H9 (cell line): ENCODE data around the gene ISY1. TPM values are rescaled to one million over a fixed set of nuclear protein-coding genes. Genes with fewer than 3 reads are reported as not detected.

Experiments
- DNase-seq: peaks from one replicate; pipeline ENCODE4 v3.0.0-alpha.2; 2017
- H2AFZ ChIP-seq: one replicate; pipeline ENCODE4 v1.6.1; 2013; ENCODE audit warnings: mild to moderate bottlenecking, low read length, control low read depth, moderate library complexity
- H2AK5ac ChIP-seq: 2 replicates; pipeline ENCODE4 v1.6.1; 2013; ENCODE audit warnings: low read length, control low read depth, mixed read lengths; ENCODE audit not compliant: insufficient read length
- H2BK120ac ChIP-seq: one replicate; pipeline ENCODE4 v1.6.1; 2013; ENCODE audit warnings: low read depth, mild to moderate bottlenecking, low read length, control low read depth, inconsistent platforms; ENCODE audit not compliant: poor library complexity, severe bottlenecking
- H2BK12ac ChIP-seq: 2 replicates; pipeline ENCODE4 v1.6.1; 2013; ENCODE audit warnings: low read length, control low read depth, mixed read lengths, low read depth; ENCODE audit not compliant: insufficient read length
- H2BK15ac ChIP-seq: 2 replicates; pipeline ENCODE4 v1.6.1; 2013; ENCODE audit warnings: low read depth, low read length, control low read depth
- H2BK20ac ChIP-seq: one replicate; pipeline ENCODE4 v1.6.1; 2013; ENCODE audit warnings: low read depth, mild to moderate bottlenecking, low read length, control low read depth, inconsistent platforms; ENCODE audit not compliant: poor library complexity, severe bottlenecking
- H2BK5ac ChIP-seq: 2 replicates; pipeline ENCODE4 v1.6.1; 2013; ENCODE audit warnings: low read length, control low read depth, mixed read lengths; ENCODE audit not compliant: insufficient read length
- H3K14ac ChIP-seq: 2 replicates; pipeline ENCODE4 v1.6.1; 2013; ENCODE audit warnings: low read length, control low read depth; ENCODE audit not compliant: insufficient read depth
- H3K18ac ChIP-seq: 2 replicates; pipeline ENCODE4 v1.6.1; 2013; ENCODE audit warnings: low read depth, mild to moderate bottlenecking, mixed read lengths, low read length, control low read depth; ENCODE audit not compliant: insufficient read length
- H3K23ac ChIP-seq: 2 replicates; pipeline ENCODE4 v1.6.1; 2013; ENCODE audit warnings: low read length, control low read depth, mixed read lengths, low read depth; ENCODE audit not compliant: insufficient read length
- H3K23me2 ChIP-seq: 2 replicates; pipeline ENCODE4 v1.6.1; 2013; ENCODE audit warnings: low read depth, mild to moderate bottlenecking, mixed read lengths, low read length, control low read depth; ENCODE audit not compliant: insufficient read length, poor library complexity, severe bottlenecking
- H3K27ac ChIP-seq: 2 replicates; pipeline ENCODE4 v1.5.1; 2013; ENCODE audit warnings: low read length, control low read depth, mixed read lengths, low read depth; ENCODE audit not compliant: insufficient read length
- H3K27me3 ChIP-seq: 2 replicates; pipeline ENCODE4 v1.6.1; 2013; ENCODE audit warnings: low read length, control low read depth, inconsistent platforms; ENCODE audit not compliant: insufficient read depth
- H3K4ac ChIP-seq: 2 replicates; pipeline ENCODE4 v1.6.1; 2013; ENCODE audit warnings: low read depth, mild to moderate bottlenecking, control low read depth, inconsistent platforms, low read length, moderate library complexity
- H3K4me1 ChIP-seq: 2 replicates; pipeline ENCODE4 v1.6.1; 2013; ENCODE audit warnings: low read length, control low read depth, inconsistent platforms; ENCODE audit not compliant: insufficient read depth
- H3K4me2 ChIP-seq: 2 replicates; pipeline ENCODE4 v1.6.1; 2013; ENCODE audit warnings: low read length, control low read depth, mixed read lengths; ENCODE audit not compliant: insufficient read length, insufficient read depth
- H3K56ac ChIP-seq: 2 replicates; pipeline ENCODE4 v1.6.1; 2013; ENCODE audit warnings: low read depth, mild to moderate bottlenecking, mixed read lengths, low read length, control low read depth; ENCODE audit not compliant: insufficient read length
- H3K79me1 ChIP-seq: 2 replicates; pipeline ENCODE4 v1.6.1; 2013; ENCODE audit warnings: low read depth, mild to moderate bottlenecking, moderate library complexity, low read length, control low read depth, inconsistent platforms; ENCODE audit not compliant: insufficient read depth, poor library complexity, severe bottlenecking
- H3K79me2 ChIP-seq: 2 replicates; pipeline ENCODE4 v1.6.1; 2013; ENCODE audit warnings: low read length, control low read depth, inconsistent platforms; ENCODE audit not compliant: insufficient read depth
- H3K9ac ChIP-seq: 2 replicates; pipeline ENCODE4 v1.6.1; 2013; ENCODE audit warnings: low read length, control low read depth, mixed read lengths; ENCODE audit not compliant: insufficient read length; ENCODE audit errors: extremely low read depth
- H3K9me3 ChIP-seq: one replicate; pipeline ENCODE4 v1.6.1; 2013; ENCODE audit warnings: low read depth, low read length, inconsistent platforms; ENCODE audit not compliant: control insufficient read depth
- H3T11ph ChIP-seq: one replicate; pipeline ENCODE4 v1.6.1; 2013; ENCODE audit warnings: mild to moderate bottlenecking, low read length, control low read depth, inconsistent platforms
- H4K20me1 ChIP-seq: one replicate; pipeline ENCODE4 v1.6.1; 2013; ENCODE audit not compliant: control insufficient read depth, insufficient read length, insufficient read depth
- H4K5ac ChIP-seq: 2 replicates; pipeline ENCODE4 v1.6.1; 2013; ENCODE audit warnings: low read depth, mild to moderate bottlenecking, mixed read lengths, low read length, control low read depth; ENCODE audit not compliant: insufficient read length
- H4K8ac ChIP-seq: replicated peaks from 2 replicates; pipeline ENCODE4 v1.6.1; 2013; ENCODE audit warnings: low read length, control low read depth, mixed read lengths, low read depth; ENCODE audit not compliant: insufficient read length
- H4K91ac ChIP-seq: 2 replicates; pipeline ENCODE4 v1.6.1; 2013; ENCODE audit warnings: low read depth, mild to moderate bottlenecking, moderate library complexity, mixed read lengths, low read length, control low read depth; ENCODE audit not compliant: insufficient read length
- H3K27ac Mint-ChIP-seq, 3 experiments: 2 replicates in 2 of 3; 3 replicates in 1 of 3; pipeline ENCODE4 v1.8.0; 2020 to 2021; ENCODE audit warnings: mixed read lengths in 3 of 3, mild to moderate bottlenecking in 1 of 3, moderate library complexity in 1 of 3
- H3K27me3 Mint-ChIP-seq: 2 replicates; pipeline ENCODE4 v1.8.0; 2021; ENCODE audit warnings: low read depth, mild to moderate bottlenecking, moderate library complexity, mixed read lengths
- H3K36me3 Mint-ChIP-seq, 3 experiments: 2 replicates in 2 of 3; 3 replicates in 1 of 3; pipeline ENCODE4 v1.8.0; 2020 to 2021; ENCODE audit warnings: low read depth in 3 of 3, mixed read lengths in 3 of 3; ENCODE audit not compliant: insufficient read depth in 1 of 3
- H3K4me1 Mint-ChIP-seq, 2 experiments: 2 replicates each; pipeline ENCODE4 v1.8.0; 2020; ENCODE audit warnings: mixed read lengths in 2 of 2
- H3K4me3 Mint-ChIP-seq, 2 experiments: 2 replicates in 1 of 2; 3 replicates in 1 of 2; pipeline ENCODE4 v1.8.0; 2020 to 2021; ENCODE audit warnings: mild to moderate bottlenecking in 2 of 2, mixed read lengths in 2 of 2, moderate library complexity in 1 of 2
- H3K9me3 Mint-ChIP-seq, 2 experiments: 2 replicates in 1 of 2; 3 replicates in 1 of 2; pipeline ENCODE4 v1.8.0; 2020; ENCODE audit warnings: mild to moderate bottlenecking in 2 of 2, mixed read lengths in 2 of 2, moderate library complexity in 1 of 2
- CTCF ChIP-seq: fragments of 200-600 bp; sonication (generic); conservative IDR thresholded peaks from 3 replicates; pipeline ENCODE4 v1.8.0; 2021; ENCODE audit warnings: antibody characterized with exemption, mild to moderate bottlenecking
- WGBS: extraction: QIAGEN DNeasy Blood & Tissue Kit; methylation state at CpG from one replicate; pipeline ENCODE4 v1.1.7; 2013; ENCODE audit warnings: missing lambda C conversion rate, low lambda C conversion rate, mixed read lengths; ENCODE audit not compliant: insufficient read length; ENCODE audit errors: extremely low coverage; 5-methylcytosine and 5-hydroxymethylcytosine counted together
- total RNA-seq: library from RNA; stranded (reverse); gene quantifications from 2 replicates; pipeline ENCODE4 v1.2.1, GENCODE V29; 2021

Gene ISY1
- total RNA-seq, 1 experiment from 2014 or later: 28.1 TPM

GRCh38 chr3:129119365-129120100 lies 41.3 kb downstream of the ISY1 start:
- no peak for DNase-seq
- H4K20me1 ChIP-seq: no peaks in the 10 kb centered on the region
- Mint-ChIP-seq H3K9me3 (no peaks in the 10 kb centered on the region), H3K4me3 (peak overlapping the region; percentile 82 to 91), H3K4me1 (peaks cover 44 to 51% of the 10 kb centered on the region in 2 experiments), H3K27me3 (no peaks in the 10 kb centered on the region; the same call in none of the 2 replicates), H3K27ac (peak overlapping the region; percentile 89 to 96 (median 94); a peak in 6 of 7 replicates), H3K36me3 (peaks cover 0 to 4% (median 0%) of the 10 kb centered on the region in 3 experiments; a peak in 4 of 7 replicates)
- peaks cover 10% of the 10 kb centered on the region; the same call in 1 of the 2 replicates for H3K79me2 ChIP-seq
- no CpG with 5 or more reads among the region's 13 CpGs for WGBS
- peaks cover 10% of the 10 kb centered on the region for H3K23me2 ChIP-seq
- H3K9me3 ChIP-seq: no peaks in the 10 kb centered on the region
- H4K91ac ChIP-seq: peak overlapping the region; percentile 77
- H3K18ac ChIP-seq: no peak overlapping the region
- H4K5ac ChIP-seq: no peak overlapping the region
- no peak overlapping the region for H2AK5ac ChIP-seq
- no peak overlapping the region for H2BK15ac ChIP-seq
- no peaks in the 10 kb centered on the region for H3K79me1 ChIP-seq
- peak overlapping the region; percentile 33; the same call in 1 of the 2 replicates for H3K14ac ChIP-seq
- no peak overlapping the region for H2BK20ac ChIP-seq
- H3K27ac ChIP-seq: no peak overlapping the region
- peak overlapping the region; percentile 58 for H2BK12ac ChIP-seq
- no peak overlapping the region for H4K8ac ChIP-seq
- no peak overlapping the region for H3K4ac ChIP-seq
- TF ChIP-seq CTCF: no peak
- H3K4me1 ChIP-seq: peaks cover 7% of the 10 kb centered on the region; the same call in 1 of the 2 replicates
- H3T11ph ChIP-seq: no peak overlapping the region
- peak overlapping the region; percentile 84 for H3K4me2 ChIP-seq
- peak overlapping the region; percentile 37 for H3K9ac ChIP-seq
- no peak overlapping the region for H3K23ac ChIP-seq
- no peak overlapping the region for H2AFZ ChIP-seq
- no peak overlapping the region for H3K56ac ChIP-seq
- H3K27me3 ChIP-seq: no peaks in the 10 kb centered on the region
- no peak overlapping the region for H2BK120ac ChIP-seq
- H2BK5ac ChIP-seq: no peak overlapping the region
